Left ventricle myocardium inferior (tissue), 1 donor: ENCODE results near the gene NT5DC1. TPM values are rescaled to one million over a fixed set of nuclear protein-coding genes. Genes with fewer than 3 reads are reported as not detected.

Experiments
- DNase-seq: peaks from one replicate; pipeline ENCODE4 v3.0.0-alpha.2; 2020
- H3K27ac ChIP-seq: fragments of 200-600 bp; replicated peaks from 2 replicates; pipeline ENCODE4 v1.8.0; 2021
- H3K27me3 ChIP-seq: fragments of 200-600 bp; 2 replicates; pipeline ENCODE4 v1.8.0; 2021; ENCODE audit warnings: low read depth
- H3K36me3 ChIP-seq: fragments of 200-600 bp; 2 replicates; pipeline ENCODE4 v1.8.0; 2021
- H3K4me1 ChIP-seq: fragments of 200-600 bp; 2 replicates; pipeline ENCODE4 v1.8.0; 2021
- H3K4me3 ChIP-seq: fragments of 200-600 bp; 2 replicates; pipeline ENCODE4 v1.8.0; 2021; ENCODE audit warnings: mild to moderate bottlenecking, moderate library complexity
- H3K9me3 ChIP-seq: fragments of 200-600 bp; replicated peaks from 2 replicates; pipeline ENCODE4 v1.8.0; 2021
- intact Hi-C: fragments of 100-400 bp; cut with micrococcal nuclease; formaldehyde crosslinking; loops from one replicate; pipeline ENCODE4 v1.11.0; 2022
- total RNA-seq: library from RNA; stranded (reverse); fragmentation: NEBNext Ultra II Directional; extraction: Animal tissue kit (Norgen Biotek cat#: 25700); gene quantifications from one replicate; pipeline ENCODE4 v1.2.1, GENCODE V29; 2021
- TF ChIP-seq, protein P1 (sequence below): fragments of 200-600 bp; IDR thresholded peaks from 2 replicates; pipeline ENCODE4 v1.8.0; 2021; ENCODE audit warnings: antibody characterized with exemption, mild to moderate bottlenecking, borderline replicate concordance
- donor health status: DM: no; HTN: yes; CAD: no; lungs with severe emphysema.

NT5DC1 gene
- total RNA-seq, 1 donor from 2014 or later = 64.3 TPM

DNA sequence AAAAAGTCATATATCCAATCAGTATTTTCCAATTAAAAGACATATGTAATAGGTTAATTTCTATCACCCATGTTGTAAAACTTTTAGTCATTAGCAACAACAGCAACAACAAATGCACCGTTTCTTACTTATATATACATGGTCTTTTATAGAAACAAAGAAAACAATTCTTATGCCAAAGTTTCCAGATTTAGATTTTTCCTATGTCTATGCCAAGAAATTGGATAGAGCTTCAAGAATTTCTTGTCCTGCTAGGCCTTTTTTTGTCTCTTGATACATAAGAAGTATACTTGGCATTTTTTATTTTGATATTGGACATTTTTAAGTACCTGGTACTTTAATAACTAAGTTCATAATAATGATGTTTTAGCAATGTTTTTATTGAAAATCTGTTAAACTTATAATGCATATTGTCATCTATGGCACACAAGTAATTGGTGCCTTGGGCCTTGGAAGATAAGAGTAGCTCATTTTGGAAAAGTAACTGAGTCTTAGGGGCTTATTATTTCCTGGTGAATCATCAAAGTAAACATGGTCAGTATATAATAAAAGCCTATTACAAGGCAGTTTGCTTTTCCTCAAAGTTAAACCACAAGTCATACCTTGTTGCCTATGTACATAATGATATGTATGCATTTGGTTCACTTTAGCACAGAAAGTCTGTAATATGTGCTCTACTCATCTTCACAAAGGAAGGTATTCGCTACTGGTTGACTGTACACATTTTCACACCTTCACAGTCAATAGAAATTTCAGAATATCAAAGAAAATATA is 29.9 kb upstream of the NT5DC1 start:
- DNase-seq = no peak
- Histone ChIP-seq H3K4me3 (no peak overlapping the region), H3K27me3 (no peaks in the 10 kb centered on the region), H3K9me3 (no peaks in the 10 kb centered on the region), H3K27ac (no peak overlapping the region), H3K36me3 (no peaks in the 10 kb centered on the region), H3K4me1 (peaks cover 9% of the 10 kb centered on the region)
- intact Hi-C loops = no loop called here
- TF ChIP-seq, protein P1, sequence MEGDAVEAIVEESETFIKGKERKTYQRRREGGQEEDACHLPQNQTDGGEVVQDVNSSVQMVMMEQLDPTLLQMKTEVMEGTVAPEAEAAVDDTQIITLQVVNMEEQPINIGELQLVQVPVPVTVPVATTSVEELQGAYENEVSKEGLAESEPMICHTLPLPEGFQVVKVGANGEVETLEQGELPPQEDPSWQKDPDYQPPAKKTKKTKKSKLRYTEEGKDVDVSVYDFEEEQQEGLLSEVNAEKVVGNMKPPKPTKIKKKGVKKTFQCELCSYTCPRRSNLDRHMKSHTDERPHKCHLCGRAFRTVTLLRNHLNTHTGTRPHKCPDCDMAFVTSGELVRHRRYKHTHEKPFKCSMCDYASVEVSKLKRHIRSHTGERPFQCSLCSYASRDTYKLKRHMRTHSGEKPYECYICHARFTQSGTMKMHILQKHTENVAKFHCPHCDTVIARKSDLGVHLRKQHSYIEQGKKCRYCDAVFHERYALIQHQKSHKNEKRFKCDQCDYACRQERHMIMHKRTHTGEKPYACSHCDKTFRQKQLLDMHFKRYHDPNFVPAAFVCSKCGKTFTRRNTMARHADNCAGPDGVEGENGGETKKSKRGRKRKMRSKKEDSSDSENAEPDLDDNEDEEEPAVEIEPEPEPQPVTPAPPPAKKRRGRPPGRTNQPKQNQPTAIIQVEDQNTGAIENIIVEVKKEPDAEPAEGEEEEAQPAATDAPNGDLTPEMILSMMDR = no peak

- H3K36me3 ChIP-seq = no peaks in the 10 kb centered on the region
- no peak for DNase-seq
- H3K27me3 ChIP-seq = no peaks in the 10 kb centered on the region
- TF ChIP-seq, protein P1 = no peak
- peaks cover 9% of the 10 kb centered on the region for H3K4me1 ChIP-seq
- H3K4me3 ChIP-seq = no peak overlapping the region
- H3K27ac ChIP-seq = no peak overlapping the region
- H3K9me3 ChIP-seq = no peaks in the 10 kb centered on the region
- intact Hi-C loops = no loop called here
Measured at GRCh38 chr6:116072368-116072767, 28.3 kb upstream of the NT5DC1 start.

DNA sequence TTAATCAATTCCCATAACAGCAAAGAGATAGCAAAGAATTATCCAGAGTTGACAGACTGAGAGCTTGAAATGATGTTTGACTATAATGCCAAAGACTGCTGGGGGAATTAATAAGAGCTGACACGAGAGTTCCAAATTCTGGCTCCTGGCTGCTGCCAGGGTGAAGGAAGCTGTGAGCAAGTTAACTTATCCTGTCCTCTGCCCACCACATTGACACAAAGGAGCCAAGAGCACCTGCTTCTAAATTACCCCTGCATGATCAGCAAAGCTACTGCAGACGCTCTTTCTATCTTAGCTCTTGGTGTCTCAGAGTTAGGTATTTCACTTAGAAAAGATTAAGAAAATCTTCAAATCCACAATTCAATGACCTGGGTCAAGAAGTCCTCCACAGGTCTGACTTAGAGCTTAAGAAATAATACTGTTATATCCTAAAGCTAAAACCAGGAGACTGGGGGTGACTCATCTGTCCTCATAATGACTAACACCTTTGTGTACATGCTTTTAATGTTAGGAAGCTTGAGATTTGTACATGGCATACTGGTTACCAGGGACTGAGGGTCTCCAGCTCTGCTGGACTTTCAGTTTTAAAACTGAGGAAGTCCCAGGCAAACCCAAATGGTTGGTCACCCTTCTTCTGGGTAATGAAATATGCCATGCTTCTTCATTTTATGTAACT is 26.8 kb upstream of the NT5DC1 start:
- no peak overlapping the region for H3K27ac ChIP-seq
- no peaks in the 10 kb centered on the region for H3K9me3 ChIP-seq
- H3K4me1 ChIP-seq = peaks cover 9% of the 10 kb centered on the region
- H3K4me3 ChIP-seq = no peak overlapping the region
- DNase-seq = no peak
- TF ChIP-seq, protein P1 = no peak
- intact Hi-C loops = no loop called here
- H3K36me3 ChIP-seq = no peaks in the 10 kb centered on the region
- H3K27me3 ChIP-seq = no peaks in the 10 kb centered on the region

DNA sequence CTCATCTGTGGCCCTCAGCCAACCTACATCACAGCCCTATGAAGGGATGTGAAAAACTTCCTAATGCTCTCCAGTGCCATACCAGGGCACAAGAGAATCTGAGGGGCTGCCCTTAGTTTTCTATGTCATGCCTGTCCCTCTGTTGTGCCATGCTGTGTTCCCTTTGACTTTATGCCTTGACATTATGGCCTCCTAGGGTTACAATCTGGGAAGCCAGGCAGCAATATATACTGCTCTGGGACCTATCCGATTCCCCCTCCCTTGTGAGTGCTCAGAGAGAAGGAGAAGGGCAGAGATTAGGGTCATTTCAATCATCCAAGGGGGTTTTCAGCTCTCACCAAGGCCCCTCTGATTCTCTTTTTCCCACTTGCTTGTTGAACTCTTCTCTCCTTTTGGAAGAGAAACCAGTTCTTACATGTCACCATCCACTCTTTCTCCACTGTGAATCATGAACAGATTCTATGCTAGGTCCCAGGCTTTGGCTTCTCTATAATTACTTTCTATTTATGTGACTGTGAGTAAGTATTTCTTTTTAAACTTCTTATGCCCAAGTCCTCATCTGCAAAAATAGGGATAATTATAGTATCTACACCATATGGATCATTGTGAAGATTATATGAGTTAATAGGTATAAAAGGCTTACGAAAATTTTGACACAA is 25.8 kb upstream of the NT5DC1 start:
- H3K4me1 ChIP-seq = peaks cover 9% of the 10 kb centered on the region
- H3K9me3 ChIP-seq = no peaks in the 10 kb centered on the region
- TF ChIP-seq, protein P1 = no peak
- no peaks in the 10 kb centered on the region for H3K27me3 ChIP-seq
- no peaks in the 10 kb centered on the region for H3K36me3 ChIP-seq
- no peak overlapping the region for H3K27ac ChIP-seq
- H3K4me3 ChIP-seq = no peak overlapping the region
- intact Hi-C loops = no loop called here
- no peak for DNase-seq

- H3K27me3 ChIP-seq = no peaks in the 10 kb centered on the region
- no peak overlapping the region for H3K4me3 ChIP-seq
- intact Hi-C loops = no loop called here
- H3K27ac ChIP-seq = no peak overlapping the region
- H3K4me1 ChIP-seq = peaks cover 9% of the 10 kb centered on the region
- TF ChIP-seq, protein P1 = no peak
- DNase-seq = no peak
- no peaks in the 10 kb centered on the region for H3K36me3 ChIP-seq
- no peaks in the 10 kb centered on the region for H3K9me3 ChIP-seq
Measured at GRCh38 chr6:116078522-116078921, 22.1 kb upstream of the NT5DC1 start.
